GM19463 (cell line): Measurements from ENCODE around the gene FAM53A.
"Not testable (repeated sequence)": the region's sequence is repeated elsewhere in the genome, so short reads cannot be mapped to it uniquely, and the experiment has no call there.

Experiments
- ATAC-seq: cut with Tn5 transposase; IDR thresholded peaks from one replicate; pipeline ENCODE4 v1.9.1; 2021; ENCODE audit warnings: mild to moderate bottlenecking, moderate library complexity; ENCODE audit not compliant: unreplicated experiment

The FAM53A gene

DNA sequence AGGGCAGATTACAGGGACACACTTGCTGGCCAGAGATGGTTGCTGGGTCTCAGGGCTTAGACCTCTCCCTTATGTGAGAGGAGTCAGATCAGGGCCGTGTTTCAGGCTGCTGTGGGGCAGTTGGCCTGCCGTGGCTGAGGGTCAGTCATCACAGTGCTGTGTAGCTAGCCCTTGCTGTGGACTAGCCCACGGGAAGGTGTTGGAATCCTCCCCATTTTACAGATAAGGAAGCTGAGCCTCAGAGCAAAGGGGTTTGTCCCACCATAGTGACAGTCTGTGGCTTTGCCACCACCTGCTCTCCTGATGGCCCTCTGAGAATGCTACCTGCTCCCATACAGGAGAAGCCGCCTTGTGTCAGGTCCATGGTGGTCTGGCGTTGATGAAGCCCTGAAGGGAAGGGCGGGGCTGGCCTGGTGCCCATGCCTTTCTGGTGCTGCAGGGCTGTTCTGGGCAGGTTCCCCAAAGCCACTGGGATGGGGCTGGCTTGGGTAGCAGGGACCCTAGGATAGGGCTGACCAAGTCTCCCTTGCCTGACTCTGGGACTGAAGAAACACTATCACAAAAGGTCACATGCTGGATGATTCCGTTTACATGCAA, 2.4 kb upstream of the FAM53A start:
- ATAC-seq = no peak

DNA sequence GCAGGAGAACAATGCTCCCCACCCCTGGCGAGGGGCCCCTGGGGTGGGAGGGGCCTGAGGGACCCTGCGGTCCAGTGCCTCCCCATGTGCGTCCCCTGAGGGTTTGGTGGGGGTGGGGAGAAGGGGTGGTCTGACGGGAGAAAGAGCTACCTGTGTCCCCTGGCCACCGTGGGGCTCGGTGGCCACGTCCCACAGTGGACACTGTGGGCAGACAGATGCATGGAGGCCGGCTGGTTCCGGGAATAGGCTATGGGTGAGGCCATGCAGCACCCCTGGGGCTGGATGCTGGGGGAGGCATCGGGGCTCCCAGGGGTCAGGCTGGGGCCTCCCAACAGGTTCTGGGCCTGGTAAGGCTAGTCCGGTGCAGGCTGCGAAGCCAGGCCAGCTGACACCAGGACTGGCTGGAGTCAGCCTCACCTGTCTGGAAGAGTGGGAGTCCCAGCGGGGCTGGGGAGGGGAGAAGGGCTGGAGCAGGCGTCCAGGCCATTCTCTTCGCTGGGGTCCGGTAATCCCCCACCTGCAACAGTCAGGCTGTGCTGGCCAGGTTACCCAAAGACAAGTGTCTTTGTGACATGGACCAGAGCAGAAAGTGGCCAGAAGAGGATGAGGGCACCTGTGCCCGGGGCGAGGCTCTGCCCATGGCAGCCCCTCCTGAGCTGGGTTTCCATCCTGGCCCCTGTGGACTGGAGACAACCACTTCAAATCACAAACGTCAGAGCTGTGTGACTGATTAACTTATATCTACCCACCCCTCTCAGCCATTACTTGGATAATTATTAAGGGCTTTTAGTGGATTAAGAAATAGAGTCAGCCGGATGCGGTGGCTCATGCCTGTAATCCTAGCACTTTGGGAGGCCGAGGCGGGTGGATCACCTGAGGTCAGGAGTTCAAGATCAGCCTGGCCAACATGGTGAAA, 1.4 kb upstream of the FAM53A start:
- no peak for ATAC-seq

DNA sequence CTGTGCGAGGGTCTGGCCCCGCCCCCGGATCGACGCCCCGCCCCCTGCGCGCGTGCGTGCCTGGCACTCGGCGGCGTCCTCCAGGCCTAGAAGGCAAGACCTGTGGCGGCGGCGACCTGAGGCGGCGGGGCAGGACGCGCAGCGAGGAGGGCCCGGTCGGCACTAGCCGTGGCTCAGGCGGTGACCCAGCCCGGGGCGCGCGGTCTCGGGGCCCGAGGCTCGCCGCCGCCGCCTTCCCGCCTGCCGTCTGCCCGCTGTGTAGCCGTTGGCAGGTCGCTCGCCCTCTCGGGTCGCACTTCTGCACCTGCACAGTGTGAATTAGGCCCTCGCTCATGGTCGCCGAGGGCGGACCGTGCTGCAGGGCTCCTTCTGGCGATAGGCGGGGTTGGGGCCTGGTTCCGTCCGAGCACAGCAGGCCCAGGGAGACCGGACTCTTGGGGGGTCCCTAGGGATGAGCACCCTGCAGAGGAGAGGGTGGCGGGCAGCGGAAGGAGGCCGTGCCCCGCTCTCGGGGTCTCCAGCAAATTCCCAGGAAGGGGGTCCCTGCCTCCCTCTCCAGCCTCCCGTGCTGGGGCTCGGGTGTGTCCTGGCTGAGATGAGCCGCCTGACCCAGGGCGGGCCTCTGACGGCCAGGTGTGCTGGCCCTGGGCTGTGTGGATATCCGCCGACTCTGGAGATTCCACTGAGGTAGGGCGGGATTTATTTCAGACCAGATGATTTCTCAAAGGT, 557 bp upstream of the FAM53A start:
- ATAC-seq = peak; percentile 4

DNA sequence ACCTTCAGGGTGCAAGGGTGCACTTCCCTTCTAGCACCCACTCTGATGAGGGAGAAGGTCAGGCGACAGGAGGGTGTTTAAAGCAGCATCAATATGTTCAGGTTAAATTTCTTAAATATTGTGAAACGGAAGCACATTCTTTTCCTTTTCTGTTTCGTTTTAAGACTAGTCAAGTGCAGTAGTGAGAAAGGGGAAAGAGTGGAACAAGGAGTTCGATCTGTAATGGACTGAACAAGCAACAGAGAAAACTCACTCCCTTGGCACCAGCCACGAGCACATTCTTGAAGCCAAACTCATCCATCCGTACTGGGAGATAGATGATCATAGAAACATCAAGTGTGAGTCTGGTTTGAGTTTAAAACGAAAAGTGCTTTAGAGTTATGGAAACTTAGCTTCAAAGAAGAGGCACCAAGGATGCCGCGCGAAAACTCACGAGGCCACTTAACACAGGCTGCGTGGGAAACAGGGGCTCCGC, 815 bp downstream of the FAM53A start:
- no peak for ATAC-seq

DNA sequence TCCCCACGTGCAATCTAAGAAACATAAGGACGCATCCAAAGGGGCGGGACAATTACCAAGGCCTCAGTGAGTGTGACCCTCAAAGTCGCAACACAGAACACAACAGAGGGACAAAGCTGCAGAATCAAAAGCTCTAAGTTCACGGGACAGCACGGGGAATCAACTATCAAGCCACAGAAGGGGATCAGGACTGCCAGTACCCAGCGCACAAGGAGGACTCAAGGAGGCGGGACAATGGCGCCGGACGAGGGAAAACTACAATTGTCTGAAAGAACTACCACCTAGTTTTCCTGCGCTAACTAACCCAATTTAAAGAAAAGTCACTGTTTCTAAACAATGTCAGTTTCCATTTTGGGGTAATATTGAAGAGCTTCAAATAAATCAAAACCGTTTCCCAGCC, 1.3 kb downstream of the FAM53A start:
- ATAC-seq = no peak

DNA sequence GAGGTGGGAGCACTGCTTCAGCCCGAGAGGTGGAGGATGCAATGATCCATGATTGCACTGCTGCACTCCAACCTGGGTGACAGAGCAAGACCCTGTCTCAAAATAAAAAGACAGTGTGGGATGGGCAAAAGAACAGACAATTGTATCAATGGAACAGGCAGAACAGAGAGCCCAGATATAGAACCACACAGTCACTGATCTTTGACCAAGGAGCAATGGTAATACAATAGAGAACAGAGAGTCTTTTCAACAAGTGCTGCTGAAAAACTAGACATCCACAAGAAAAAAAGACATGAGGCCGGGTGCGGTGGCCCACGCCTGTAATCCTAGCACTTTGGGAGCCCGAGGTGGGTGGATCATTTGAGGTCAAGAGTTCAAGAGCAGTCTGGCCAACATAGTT, 5.9 kb downstream of the FAM53A start:
- ATAC-seq = no peak

DNA sequence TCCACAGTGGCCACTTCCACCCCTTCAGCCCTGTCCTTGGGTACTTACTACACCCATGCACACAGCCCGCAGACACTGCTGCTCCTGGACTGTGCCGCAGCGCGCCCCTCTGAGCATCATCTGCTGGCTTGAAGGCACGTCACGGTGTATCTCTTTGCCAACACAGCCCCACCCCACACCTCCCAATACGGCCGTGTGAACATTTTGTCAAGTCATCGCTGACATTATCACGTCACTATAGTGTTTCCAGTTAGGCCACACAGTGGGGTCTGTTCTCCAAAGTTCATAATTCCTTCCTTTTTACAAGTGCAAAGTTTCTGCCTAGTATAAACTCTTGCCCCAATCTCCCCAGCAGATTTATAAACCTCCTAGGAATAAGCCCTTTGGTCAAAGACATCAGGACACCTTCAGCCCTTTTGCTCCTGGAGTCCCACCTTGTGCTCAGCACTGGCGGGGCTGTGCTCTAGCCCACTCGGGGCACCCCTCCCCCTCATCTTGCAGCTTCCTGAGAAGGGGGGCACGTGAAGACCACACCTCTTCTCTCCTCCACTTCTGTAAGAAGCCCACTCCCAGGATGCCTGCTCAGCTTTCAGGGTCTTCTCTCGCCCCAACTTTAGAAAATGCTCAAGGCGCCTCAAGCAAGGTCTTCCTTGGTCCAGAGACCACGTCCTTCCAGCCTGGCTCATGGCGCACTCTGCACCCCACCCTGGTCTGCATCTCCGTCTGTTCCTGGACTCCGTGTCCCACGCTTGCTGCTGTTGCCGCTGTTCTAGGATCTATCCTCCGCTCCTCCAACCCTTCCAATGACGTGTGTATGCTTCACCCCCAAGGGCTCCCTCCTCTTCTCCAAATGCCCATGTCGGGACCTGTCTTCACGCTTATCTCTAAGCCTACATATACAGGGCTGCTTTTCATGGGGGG, 7.2 kb downstream of the FAM53A start:
- ATAC-seq = no peak

DNA sequence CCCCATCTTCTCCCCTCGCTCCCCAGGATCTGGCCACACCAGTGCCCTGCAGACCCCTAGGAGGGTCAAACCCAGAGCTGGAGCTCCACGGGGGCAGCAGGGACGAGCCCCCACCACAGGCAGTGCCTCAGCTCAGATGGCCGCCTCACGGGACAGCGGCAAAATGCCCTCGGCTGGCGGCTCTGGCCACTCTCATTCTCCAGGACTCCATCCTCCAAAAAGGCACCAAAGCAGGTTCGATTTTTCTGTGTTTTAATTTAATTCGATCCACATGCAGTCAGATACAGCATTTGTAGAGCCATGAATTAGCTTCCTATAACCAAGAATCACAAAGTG, 8.3 kb downstream of the FAM53A start:
- no peak for ATAC-seq

DNA sequence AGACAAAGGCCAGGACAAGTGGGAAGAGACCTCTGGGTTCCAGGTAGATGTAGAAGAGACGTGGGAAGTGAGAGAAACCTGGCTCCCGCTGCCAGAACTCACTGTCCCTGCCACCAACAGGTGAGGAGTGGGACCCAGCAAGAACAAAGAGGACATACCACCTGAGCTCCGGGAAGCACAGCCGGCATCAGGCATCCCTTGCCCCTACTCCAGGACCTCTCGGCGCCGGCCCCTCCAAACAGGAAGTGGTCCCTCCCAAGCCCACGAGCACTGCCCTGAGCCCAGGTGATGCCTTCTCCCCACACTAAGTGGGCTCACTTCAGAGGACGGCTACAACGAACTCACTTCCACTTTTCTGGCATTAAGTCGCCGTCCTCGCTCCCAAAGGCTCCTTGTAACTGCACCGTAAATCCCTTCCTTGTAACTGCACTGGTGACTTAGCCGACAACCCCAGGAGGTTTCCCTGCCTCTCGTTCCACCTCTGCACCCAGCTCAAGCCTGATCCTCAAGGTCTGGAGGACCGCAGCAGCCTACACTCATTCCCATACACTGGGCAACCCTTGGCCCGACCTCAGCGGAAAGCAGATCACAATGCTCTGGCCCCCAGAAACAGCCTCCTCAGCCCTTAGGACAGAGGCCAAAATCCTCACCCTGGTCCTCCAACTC, 8.8 kb downstream of the FAM53A start:
- no peak for ATAC-seq

DNA sequence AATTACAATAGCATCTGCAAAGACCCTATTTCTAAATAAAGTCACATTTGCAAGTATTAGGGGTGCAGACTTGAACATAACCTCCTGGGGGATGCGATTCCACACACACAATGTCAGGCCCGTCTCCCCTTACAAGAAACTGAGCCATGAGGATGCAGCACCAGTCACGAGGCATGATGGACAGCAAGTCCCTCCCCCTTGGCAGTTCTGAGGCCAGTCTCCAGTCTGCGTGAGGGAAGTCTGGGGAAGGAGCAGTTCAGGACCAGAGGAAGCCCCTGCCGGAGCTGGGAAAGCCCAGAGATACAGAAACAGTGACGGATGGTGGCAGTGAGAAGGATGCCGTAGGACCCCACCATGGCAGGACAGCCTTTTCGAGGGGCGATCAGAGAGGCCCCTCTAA, 9.4 kb downstream of the FAM53A start:
- no peak for ATAC-seq

DNA sequence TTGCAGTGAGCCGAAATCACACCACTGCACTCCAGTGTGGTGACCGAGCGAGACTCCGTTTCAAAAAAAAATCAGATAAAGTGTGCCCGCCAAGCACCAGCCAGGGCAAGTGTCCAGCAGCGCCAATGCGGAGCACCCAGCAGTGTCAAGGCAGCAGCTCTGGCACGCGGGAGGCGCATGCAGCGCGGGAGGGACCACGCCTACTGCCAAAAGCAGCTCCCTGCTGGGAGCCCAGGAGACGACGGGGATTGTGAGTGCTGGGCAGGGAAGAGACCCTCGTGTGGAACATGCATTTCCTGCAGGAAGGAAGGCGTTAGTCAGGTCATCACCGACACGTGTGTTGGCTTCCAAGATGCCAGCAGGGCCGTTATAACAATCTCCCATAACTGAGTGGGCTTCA, 10.4 kb downstream of the FAM53A start:
- ATAC-seq = no peak

DNA sequence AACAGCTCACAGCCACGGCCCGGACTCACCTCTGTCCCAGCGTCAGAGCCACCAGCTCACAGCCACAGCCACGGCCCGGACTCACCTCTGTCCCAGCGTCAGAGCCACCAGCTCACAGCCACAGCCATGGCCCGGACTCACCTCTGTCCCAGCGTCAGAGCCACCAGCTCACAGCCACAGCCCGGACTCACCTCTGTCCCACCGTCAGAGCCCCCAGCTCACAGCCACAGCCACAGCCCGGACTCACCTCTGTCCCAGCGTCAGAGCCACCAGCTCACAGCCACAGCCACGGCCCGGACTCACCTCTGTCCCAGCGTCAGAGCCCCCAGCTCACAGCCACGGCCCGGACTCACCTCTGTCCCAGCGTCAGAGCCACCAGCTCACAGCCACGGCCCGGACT, 13.1 kb downstream of the FAM53A start:
- not testable (repeated sequence) for ATAC-seq

DNA sequence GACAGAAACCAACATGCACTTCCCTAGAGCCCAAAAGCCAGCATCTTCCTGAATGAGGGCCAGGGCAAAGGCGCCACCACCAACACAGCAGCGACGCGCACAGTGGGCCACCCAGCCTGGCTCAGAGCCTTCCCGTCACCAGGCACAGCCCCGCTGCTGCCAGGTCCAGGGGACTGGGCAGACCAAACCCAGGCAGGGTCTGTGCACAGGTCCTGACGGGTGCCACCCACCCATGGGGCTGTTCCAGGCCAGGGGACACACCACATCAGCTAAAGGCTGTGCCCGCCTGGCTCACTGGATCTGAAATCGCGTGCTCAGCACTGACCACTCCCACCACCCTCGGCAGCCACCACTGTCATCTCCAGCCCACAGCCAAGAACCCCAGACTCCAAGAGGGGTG, 13.8 kb downstream of the FAM53A start:
- no peak for ATAC-seq

DNA sequence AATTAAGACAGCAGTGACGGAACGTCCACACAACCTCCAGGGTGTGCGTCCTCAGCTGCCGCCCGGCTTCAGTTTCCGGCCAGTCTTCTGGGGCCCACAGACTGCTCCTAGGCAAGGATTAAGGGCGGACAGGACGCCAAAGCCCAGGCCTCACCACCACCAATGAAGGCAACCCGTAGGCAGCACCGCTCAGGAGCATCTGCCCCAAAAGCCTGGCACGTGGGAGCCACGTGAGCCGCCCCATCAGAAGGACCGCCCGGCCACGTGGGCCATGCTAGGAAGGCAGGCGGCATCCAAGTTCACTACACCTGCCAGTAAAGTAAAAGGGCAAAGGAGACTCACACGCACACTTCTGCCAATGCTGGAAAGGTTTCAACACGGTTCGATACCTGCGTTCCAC, 14.3 kb downstream of the FAM53A start:
- ATAC-seq = no peak

DNA sequence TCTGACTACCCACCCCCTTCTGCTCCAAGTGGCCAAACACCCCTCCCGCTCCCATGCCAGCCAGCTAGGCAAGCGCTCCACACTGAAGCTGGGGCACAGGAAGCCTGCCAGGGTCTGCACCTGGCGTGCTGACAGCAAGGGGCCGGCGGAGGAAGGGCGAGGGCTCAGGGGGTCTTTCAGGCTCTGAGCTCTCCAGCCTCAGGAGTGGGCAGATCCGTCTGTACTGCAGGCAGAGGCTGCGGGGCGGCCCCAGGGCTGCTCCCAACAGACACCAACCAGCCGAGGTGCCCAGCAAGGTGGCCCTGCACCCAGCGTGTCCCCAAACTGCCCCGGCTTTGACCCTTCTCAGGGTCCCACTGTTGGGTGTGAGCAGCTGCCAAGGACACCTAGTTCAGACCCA, 14.8 kb downstream of the FAM53A start:
- no peak for ATAC-seq

DNA sequence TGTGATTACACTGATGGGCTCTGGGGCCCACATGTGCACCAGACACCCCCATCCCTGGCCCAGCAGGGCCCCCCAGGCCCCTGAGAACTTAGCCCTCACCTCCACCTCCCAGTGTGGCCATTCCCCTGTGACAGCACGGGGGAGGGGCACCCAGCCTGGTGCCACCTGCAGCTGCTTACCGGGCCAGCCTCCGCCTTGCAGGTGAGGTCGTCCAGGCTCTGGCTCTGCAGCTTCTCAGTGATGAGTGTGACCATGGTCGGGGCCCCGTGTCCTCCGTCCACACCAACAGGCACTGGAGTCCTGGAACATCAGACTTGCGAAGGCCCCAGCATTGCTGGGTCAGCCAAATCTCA, 15.6 kb downstream of the FAM53A start:
- ATAC-seq = no peak

DNA sequence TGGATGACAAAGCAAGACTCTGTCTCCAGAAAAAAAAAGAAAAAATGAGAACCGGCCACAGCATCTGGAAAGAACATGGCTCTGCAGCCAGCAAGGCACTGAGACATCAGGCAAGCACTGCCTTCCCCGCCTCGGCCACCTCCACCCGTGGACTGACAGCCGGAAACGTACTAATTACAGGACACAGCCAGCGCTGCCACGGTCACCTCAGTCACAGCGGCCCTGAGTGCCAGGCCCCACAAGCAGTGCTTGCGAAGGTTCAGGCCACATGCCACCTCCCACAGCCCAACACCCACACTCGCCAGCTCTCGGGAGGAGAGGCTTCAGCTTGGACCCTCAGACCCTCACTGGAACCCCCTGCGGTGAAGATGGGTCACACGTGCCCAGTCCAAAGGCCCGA, 16.8 kb downstream of the FAM53A start:
- ATAC-seq = no peak

DNA sequence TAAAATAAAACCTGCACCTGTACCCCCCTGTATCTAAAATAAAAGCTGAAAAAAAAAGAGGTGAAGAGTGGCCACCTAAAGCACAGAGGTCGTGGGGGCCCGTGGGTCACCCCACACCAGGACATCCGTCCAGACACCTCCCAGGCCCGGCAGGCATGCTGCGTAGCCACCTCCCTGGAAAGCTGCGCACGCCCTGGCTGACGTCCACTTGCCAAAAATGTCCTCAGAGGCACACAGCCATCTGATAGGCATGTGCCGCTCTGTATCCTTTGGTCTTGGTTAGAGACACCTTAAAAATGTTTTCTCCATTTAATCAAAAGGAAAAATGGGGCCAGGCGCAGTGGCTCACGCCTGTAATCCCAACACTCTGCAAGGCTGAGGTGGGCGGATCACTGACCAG, 17.7 kb downstream of the FAM53A start:
- ATAC-seq = no peak

DNA sequence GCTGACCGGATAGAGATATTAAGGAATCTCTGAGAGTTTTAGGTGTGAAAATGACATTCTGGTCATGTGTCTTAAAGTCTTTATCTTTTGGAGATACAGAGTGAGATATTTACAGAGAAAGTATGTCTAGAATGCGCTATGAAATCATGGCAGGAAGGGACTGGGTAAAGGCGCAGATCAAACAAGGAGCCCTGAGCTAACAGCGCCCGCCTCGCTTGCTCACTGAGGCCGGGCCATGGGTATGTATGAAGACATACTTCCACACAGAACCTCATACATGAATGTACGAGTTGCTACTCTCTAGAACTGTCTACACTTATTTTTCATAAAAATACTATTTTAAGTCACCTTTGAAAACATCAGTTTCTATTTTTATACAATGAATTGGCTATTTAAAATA, 20.0 kb downstream of the FAM53A start:
- no peak for ATAC-seq

DNA sequence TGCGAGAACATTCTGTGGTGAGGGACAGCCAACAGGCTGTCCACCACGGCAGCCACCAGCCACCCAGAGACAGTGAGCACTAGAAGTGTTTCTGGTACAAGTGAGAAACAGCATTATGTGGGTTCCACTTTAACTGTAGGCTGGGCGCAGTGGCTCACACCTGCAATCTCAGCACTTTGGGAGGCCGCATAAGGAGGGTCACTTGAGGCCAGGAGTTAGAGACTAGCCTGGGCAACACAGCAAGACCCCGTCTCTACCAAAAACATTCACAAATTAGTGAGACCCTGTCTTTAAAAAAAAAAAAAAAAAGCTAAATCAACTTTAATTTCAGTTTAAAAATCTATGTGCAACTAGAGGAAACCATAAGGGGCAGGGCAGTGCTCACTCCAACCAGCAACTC, 20.6 kb downstream of the FAM53A start:
- ATAC-seq = no peak
